GM13976 (cell line): ENCODE results near the gene OBP2B.
"Not testable (repeated sequence)": the region's sequence is repeated elsewhere in the genome, so short reads cannot be mapped to it uniquely, and the experiment has no call there.

ENCODE experiments used
- DNase-seq: peaks from one replicate; pipeline ENCODE4 v3.0.0; 2012; ENCODE audit warnings: low spot score
- in situ Hi-C: fragments of 300-500 bp; cut with MboI; formaldehyde crosslinking; loops from one replicate; pipeline ENCODE4 v1.12.0; 2022; ENCODE audit warnings: low sequenced_read_pairs, mixed read lengths, inconsistent platforms; ENCODE audit not compliant: unreplicated experiment
- TF ChIP-seq, protein P1 (sequence below): IDR thresholded peaks from 2 replicates; pipeline ENCODE4 v1.5.1; 2012; ENCODE audit warnings: borderline replicate concordance, mild to moderate bottlenecking; ENCODE audit not compliant: insufficient read depth; ENCODE audit errors: extremely low read depth, missing control alignments, control extremely low read depth

Gene OBP2B

DNA sequence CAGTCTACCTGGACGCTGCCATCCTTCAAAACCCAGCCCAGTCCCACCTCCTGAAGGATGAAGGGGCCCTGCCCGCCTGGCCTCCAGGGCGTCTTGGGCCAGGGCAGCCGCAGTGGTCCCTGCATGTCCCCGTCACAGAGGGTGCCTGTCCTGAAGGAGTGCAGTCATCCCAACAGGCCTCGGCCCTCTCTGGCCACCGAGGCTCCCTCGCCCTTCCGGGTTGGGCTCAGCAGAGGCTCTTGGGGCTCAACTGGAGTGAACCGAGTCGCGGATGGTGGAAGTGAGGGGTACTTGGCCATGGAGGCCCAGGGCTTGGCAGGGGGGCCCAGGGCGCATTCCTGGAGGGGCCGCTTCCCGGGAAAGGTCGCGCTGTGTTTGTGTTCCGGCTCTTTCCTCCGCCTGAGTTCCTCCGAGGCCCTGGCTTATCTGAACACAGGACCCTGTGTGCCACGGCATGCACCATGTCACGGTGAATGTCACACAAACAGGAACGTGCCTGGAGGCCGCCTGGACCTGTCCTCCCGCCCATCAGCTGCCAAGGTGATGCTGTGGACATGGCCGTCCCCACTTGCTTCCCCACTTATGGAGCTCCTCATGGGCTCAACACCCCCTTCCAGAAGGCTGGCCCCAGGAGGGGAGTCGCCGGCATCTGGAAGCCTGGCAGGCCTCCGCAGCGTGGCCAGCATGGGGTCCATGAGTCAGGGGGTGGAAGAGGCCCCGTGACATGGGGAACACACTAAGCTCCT is 25.7 kb upstream of the OBP2B start:
- in situ Hi-C loops, result no loop called here
- no peak for DNase-seq
- TF ChIP-seq, protein P1, sequence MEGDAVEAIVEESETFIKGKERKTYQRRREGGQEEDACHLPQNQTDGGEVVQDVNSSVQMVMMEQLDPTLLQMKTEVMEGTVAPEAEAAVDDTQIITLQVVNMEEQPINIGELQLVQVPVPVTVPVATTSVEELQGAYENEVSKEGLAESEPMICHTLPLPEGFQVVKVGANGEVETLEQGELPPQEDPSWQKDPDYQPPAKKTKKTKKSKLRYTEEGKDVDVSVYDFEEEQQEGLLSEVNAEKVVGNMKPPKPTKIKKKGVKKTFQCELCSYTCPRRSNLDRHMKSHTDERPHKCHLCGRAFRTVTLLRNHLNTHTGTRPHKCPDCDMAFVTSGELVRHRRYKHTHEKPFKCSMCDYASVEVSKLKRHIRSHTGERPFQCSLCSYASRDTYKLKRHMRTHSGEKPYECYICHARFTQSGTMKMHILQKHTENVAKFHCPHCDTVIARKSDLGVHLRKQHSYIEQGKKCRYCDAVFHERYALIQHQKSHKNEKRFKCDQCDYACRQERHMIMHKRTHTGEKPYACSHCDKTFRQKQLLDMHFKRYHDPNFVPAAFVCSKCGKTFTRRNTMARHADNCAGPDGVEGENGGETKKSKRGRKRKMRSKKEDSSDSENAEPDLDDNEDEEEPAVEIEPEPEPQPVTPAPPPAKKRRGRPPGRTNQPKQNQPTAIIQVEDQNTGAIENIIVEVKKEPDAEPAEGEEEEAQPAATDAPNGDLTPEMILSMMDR, result no peak

DNA sequence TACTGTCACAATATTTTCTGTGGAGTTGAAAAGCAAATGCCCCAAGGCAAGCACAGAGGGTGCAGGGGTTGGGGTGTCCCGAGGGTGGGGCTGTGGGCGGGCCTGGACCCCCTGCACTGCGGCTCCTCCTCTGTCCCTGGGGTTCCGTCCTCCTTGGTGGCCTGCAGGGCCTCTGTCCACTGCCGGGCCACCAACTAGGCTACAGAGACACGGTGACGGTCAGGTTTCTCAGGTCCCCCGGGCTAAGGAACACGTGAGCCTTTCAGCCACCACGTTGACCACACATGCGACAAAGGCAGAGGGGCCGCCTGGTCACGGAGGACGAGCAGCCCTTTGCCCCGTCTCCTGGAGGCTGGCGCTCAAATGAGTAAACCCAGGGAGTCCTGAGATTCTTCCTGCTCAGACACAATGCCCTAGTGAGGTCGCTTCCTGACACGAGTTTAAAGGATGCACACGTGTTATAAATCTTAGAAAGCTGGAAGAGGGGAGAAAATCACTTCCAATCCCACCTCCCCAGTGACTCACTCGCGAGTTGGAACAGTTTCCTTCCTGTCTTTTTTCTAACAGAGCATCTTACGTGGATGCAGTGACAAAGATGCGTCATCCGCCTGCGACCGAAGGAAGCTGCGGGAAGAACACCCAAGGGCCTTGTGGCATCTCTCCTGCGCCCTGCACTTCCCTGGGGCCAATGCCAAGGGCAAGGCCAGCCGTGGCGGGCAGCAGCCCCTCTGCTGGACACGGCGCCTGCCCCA is 24.8 kb upstream of the OBP2B start:
- in situ Hi-C loops, result no loop called here
- TF ChIP-seq, protein P1, result no peak
- DNase-seq, result no peak

DNA sequence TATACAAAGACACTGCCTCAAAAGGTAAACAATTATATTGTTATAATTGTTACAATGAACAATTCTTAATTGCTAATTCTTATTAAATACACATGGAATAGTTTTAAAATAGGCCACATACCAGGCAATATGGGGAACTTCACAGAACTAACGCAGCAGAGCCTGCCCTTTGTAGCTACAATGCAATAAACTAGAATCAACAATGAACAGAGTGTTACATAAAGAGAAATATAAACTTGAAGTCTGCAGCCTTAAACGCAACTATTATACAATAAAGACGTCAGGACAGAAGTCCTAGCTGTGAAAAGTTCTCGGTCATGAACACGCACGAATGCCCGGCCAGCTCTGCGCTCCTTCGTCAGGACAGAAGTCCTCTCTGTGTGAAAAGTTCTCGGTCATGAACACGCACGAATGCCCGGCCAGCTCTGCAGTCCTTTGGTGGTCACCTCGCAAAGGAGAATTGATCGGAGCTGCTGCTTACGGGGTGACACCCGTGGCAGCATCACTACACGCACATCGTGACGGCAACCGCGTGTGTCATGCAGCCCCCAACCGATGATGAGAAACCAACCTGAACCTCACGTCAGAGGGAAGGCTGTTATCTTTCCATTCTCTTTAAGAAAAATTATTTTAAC is 23.0 kb upstream of the OBP2B start:
- in situ Hi-C loops, DNase-seq: not testable (repeated sequence)

DNA sequence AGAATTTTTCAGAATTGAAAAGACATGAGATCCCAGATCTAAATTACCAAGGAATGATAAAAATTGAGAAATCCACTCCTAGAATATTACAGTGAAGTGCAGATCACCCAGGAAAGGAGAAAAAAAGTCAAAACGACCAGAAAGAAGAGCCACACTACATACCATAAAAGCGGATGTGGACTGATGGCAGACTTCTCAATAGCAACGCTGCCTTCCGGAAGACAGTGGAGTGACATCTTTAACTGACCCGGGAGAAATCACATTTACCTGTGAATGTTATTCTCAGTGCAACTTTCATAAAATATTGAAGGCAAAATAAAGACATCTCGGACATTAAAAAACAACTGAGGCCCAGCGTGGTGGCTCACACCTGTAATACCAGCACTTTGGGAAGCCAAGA is 21.5 kb upstream of the OBP2B start:
- in situ Hi-C loops, DNase-seq: not testable (repeated sequence)

DNA sequence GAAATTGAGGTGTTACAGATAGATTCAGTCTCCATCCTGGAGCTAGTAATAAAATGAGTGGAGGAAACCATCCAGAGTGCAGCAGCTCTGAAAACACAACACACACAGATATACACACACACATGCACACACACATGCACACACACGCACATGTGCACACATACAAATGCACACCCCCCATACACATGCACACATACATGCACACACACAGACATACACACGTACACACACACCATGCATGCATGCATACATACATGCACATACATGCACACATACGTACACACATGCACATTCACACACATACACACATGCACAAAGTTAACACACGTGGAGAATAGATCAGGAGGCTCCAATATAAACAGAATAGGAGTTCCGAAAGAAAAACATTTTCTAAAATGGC is 21.0 kb upstream of the OBP2B start:
- DNase-seq, result no peak
- TF ChIP-seq, protein P1, result no peak
- in situ Hi-C loops, result no loop called here

DNA sequence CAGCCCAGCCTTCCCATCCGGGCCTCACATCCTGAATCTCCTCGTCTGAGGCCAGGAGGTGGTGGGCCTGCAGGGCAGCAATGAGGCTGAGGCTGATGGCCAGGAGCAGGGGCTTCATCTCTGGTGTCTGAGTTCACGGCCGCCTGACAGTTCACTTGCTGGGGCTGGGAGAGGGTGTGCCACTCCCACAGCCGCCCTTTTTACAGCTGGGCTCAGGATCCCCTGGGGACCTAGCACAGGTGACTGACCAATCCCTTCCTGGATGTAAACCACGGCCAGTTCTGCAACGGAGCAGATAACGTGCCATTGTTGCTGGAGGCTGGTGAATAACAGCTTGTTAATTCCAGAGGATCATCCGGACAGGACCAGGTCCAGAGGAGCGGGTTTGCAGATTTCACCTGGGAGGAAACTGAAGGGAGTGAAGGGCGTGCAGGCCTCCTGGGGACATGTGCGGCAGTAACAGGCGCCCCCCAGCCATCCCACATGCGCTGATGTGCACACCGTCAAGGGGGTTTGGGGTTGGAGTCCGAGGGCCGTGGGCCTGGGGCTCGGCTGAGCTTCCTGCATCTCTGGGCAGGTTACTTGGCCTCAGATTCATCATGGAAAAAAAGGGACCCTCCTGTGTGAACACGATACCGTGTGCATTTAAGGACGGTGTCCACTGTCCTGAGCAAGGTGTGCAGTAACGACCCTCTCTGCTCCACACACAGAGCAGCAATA is 19.6 kb upstream of the OBP2B start:
- in situ Hi-C loops, DNase-seq: not testable (repeated sequence)

DNA sequence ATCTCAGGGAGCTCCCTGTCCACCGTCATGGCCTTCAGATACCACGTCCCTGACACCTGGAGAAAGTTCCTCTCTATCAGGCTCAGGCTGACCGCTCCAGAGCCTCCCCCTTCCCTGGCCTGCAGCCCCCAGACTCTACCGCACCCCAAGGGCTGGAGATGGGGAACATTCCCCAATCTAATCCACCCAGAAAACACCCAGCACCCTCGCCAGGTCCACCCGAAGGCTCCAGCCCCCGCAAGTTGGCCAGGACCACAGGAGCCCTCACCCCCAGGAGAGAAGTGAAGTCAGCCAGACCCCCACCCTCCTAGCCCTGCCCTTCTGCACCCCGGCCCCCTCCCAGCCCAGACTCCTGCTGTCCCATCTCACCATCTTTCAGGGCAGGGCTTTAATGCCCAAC is 18.9 kb upstream of the OBP2B start:
- DNase-seq, in situ Hi-C loops: not testable (repeated sequence)

DNA sequence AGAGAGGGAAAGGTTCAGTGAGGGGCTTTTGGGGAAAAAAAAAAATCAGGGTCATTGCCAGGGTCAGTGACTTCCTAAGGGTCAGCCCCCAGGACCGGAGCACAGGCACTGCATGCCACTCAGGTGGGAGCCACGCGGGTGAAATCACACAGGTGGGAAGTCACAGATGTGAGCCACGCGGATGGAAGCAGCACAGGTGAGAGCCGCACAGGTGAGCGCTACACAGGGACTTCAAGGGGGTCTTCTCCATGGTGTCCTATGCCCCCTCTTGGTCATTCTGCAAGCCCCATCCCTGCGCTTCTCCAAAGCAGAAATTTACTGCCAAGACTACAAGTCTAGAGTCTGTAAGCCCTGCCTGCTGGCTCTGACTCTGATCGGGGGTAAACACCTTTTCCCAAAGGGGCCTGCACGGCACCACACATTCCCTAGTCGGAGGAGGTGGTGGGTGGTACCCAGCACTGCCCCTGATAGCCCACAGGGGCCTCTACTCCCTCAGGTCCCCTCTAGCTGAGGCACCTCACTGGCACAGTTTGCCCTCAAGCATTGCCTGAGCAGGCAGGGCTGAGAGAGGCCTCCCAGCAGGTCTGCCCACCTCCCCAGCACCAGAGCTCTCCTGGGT is 18.3 kb upstream of the OBP2B start:
- in situ Hi-C loops, result no loop called here
- TF ChIP-seq, protein P1, result no peak
- no peak for DNase-seq
